Pulmonary artery endothelial cell (primary cell): ENCODE results near the gene BMERB1. TPM values are rescaled to one million over a fixed set of nuclear protein-coding genes. Genes with fewer than 3 reads are reported as not detected.
A peak's percentile ranks its signal among the peaks of the same experiment; 100 is the strongest.
"Not testable (repeated sequence)": the region's sequence is repeated elsewhere in the genome, so short reads cannot be mapped to it uniquely, and the experiment has no call there.

Source experiments
- DNase-seq: peaks from one replicate; pipeline ENCODE4 v3.0.0-alpha.2; 2011; ENCODE audit warnings: low read depth, low spot score
- total RNA-seq: library from RNA; depleted of rRNA; stranded (reverse); fragments of >200 nt; gene quantifications from 2 replicates; pipeline ENCODE4 v1.2.3, GENCODE V29; 2014

Gene BMERB1
- total RNA-seq, 1 donor from 2014 or later, result 22.4 TPM

- DNase-seq, result no peak
Observed at GRCh38 chr16:15553313-15554088, 119.1 kb downstream of the BMERB1 start.

- DNase-seq, result no peak
Observed at GRCh38 chr16:15556130-15556529, 121.7 kb downstream of the BMERB1 start.

DNA sequence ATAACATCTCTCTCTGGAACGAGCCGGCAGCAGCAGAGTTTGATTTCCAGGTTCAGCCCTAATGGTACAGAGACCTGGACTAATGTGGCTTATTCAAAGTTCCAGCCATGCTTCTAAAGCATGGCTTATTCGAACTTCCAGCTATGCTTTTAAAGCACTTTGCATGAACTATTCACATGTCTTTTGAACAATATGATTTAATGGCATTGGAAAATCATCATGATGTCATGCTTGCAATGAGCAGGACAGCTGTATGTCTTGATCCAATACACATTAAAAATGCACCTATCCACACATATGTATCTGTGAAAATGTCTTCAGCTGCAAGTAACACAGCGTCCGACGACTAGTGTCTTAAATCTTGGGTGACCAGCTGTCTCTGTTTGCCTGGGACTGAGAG, 122.9 kb downstream of the BMERB1 start:
- no peak for DNase-seq

- no peak for DNase-seq
Observed at GRCh38 chr16:15559176-15559575, 124.8 kb downstream of the BMERB1 start.

GRCh38 chr16:15564604-15565339, 130.4 kb downstream of the BMERB1 start:
- DNase-seq, result no peak

- DNase-seq, result no peak
Observed at GRCh38 chr16:15566095-15566494, 131.7 kb downstream of the BMERB1 start.

DNA sequence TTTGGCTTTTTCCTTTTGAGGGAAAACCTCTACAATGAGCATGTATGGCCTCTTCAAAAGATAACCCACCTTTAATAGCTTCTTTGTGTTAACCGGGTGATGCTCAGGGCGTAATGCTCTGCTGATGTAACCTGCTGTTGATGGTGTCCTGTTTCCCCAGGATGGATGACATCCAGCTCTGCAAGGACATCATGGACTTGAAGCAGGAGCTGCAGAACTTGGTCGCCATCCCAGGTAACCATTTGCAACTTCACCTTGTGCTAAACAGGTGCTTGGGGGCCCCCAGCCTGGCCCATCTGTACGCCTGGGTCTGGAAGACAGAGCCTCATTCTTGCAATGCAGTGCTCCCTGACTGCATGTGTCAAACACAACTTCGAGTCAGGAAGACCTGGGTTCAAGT, 133.4 kb downstream of the BMERB1 start:
- DNase-seq, result no peak

GRCh38 chr16:15570666-15571065, 136.3 kb downstream of the BMERB1 start:
- not testable (repeated sequence) for DNase-seq

DNA sequence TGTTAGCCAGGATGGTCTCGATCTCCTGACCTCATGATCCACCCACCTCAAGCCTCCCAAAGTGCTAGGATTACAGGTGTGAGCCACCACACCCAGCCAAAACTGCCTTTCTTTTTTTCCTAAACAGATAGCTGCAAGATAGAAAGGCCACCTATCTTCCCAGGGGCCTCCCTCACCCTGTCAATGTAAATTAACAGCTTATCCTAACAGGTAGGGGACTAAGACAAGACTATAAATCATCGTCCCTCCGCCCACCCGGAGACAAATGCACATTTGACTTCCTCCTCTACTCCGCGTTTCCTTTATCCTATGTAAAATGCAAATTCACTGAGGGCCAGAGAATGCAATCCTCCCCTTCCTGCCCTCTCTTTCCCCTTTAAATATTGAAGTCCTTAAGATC, 137.2 kb downstream of the BMERB1 start:
- no peak for DNase-seq

- no peak for DNase-seq
Observed at GRCh38 chr16:15572329-15573001, 138.1 kb downstream of the BMERB1 start.

- DNase-seq, result no peak
Observed at GRCh38 chr16:15573274-15573895, 139.0 kb downstream of the BMERB1 start.

DNA sequence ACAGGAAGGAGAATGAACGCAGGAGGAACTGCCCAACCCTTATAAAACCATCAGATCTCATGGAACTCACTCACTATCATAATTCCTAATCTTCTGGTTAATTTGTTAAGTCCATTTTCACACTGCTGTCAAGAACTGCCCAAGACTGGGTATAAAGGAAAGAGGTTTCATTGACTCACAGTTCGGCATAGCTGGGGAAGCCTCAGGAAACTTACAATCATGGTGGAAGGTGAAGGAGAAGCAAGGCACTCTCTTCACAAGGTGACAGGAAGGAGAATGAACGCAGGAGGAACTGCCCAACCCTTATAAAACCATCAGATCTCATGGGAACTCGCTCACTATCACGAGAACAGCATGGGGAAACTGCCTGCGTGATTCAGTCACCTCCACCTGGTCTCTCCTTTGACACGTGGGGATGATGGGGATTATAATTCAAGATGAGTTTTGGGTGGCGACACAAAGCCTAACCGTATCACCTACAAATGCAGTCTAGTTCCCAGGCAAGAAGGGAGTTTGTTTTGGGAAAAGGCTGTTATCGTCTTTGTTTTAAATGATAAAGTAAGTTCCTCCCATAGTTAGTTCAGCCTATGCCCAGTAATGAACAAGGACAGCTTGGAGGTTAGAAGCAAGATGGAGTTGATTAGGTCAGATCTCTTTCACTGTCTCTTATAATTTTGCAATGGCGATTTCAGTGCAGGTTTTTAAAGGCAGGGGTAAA, 139.7 kb downstream of the BMERB1 start:
- DNase-seq, result not testable (repeated sequence)

GRCh38 chr16:15574614-15574948, 140.2 kb downstream of the BMERB1 start:
- no peak for DNase-seq

DNA sequence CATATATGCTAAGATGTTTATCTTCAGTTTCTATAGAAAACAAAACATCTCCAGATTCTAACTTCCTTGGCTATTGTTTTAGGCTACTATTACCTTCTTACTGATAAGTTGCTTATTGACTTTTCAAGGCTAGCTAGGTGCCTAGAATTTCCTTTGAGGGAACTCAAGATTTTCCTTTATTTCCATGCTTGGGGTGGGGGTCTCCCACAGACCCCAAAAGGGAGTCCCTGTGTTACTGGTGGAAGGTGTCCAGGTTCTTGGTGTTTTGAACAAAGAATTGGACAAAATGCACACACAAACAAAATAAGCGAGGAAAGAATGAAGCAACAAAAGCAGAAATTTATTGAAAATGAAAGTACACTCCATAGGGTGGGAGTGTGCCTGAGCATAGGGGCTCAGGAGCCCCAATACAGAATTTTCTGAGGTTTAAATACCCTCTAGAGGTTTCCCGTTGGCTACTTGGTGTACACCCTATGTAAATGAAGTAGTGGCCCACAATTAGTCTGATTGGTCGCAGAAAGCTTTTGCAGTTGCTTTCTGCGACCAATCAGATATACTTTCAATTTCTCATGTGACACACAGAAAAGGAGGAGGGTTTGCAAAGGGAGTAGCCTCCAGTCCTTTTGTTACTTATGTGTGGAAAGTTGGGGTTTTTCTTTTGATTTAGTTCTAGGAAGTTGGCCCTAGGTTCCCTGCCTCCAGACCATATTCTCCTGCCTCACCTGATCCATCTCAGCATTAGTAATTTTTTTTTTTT, 141.1 kb downstream of the BMERB1 start:
- DNase-seq, result no peak

- no peak for DNase-seq
Observed at GRCh38 chr16:15576960-15577958, 142.9 kb downstream of the BMERB1 start.

DNA sequence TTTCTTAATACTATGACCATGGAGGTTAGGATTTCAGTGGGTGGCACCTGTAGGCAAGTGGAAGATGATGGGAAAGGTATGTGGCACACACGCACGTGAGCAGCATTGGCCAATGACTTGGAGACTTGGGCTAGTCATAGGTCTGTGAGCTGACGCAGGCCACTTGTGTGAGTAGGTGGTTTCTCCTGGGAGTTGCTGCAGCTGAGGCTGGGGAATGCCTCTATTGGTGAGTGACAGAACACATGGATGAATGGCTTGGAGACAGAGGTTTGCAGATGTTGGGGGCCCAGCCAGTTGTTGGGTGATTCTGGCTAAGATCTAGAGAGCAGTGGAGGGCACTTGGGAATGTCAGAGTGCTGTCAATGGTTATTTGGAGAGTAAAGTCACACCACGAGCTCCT, 144.4 kb downstream of the BMERB1 start:
- no peak for DNase-seq

DNA sequence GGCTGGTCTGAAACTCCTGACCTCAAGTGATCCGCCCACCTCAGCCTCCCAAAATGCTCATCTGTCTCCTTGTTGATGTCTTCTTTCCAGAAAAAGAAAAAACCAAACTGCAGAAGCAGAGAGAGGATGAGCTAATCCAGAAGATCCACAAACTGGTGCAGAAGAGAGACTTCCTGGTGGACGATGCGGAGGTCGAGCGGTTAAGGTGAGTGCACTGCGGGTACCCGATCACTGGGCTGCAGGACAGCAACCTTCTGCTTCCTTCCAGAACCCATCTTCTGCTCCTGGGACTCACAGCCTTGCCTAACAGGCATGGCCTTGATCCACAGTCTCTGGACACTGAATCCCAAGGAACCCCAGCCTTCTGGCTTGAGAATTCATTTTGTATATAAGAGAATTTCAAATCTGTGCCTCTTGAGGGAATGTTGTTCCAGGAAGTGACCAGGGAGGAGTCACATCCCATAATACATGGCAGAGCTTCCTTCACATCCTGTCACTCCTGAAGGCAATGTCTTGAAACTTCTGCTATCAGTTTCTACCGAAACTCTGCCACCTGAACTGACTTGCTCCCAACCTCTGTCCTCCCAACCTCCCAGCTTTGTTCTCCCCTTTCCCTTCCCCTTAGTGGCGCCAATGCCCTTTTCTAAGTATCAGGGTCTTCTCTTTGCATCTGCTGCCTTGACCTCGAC, 146.9 kb downstream of the BMERB1 start:
- peak; percentile 19 for DNase-seq

GRCh38 chr16:15583526-15583925, 149.1 kb downstream of the BMERB1 start:
- DNase-seq, result no peak

GRCh38 chr16:15585956-15586355, 151.6 kb downstream of the BMERB1 start:
- no peak for DNase-seq
